NCI-H2107 (cell line): ENCODE results near the gene ENDOV.

Experiments
- DNase-seq: peaks from one replicate; lab custom pipeline; 2025; lab: John Stamatoyannopoulos, UW

ENDOV gene

GRCh38 chr17:80468242-80468641 lies 53.3 kb downstream of the ENDOV start:
- DNase-seq: no peak

GRCh38 chr17:80468781-80469493 lies 54.0 kb downstream of the ENDOV start:
- DNase-seq: no peak

- no peak for DNase-seq
Measured at GRCh38 chr17:80469667-80470066, 54.7 kb downstream of the ENDOV start.

DNA sequence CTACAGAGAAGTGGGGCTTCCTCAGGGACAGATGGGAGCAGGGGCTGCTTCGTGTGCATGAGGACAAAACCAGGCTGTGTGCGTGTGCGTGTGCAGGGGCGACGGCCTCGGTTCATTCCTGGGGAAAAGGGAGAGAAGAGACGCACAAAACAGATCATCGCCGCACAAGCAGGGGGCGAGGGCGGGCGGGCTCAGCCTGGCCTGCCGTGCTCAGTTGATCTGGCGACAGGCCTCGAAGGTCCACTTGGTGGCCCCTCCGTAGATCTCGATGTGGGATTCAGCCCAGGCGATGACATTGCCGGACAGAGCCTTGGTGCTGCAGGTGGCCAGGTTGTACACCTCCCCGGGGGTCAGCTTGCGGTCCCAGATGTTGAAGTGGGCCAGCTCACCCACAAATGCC lies 55.6 kb downstream of the ENDOV start:
- DNase-seq: no peak

DNA sequence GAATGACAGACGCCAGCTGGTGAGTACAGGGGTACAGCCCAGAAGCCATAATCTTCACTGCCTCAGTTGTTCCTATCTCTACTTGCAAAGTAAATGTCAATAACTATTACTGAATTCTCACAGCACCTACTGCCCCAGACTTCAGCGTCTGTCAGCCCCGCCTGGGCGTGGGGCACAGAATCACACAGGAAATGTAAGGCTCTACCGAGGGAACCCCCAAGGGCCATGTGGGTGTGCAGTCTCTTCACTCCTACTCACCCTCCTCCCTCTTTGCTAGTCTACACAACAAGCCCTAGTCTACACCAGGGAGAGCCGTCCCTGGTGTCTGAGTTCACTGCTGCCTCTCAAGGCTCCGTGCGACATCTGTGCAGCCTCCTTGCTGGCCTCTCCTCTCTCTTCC lies 57.0 kb downstream of the ENDOV start:
- DNase-seq: no peak

- DNase-seq: no peak
Measured at GRCh38 chr17:80472996-80473395, 58.0 kb downstream of the ENDOV start.

GRCh38 chr17:80473701-80474100 lies 58.7 kb downstream of the ENDOV start:
- no peak for DNase-seq

DNA sequence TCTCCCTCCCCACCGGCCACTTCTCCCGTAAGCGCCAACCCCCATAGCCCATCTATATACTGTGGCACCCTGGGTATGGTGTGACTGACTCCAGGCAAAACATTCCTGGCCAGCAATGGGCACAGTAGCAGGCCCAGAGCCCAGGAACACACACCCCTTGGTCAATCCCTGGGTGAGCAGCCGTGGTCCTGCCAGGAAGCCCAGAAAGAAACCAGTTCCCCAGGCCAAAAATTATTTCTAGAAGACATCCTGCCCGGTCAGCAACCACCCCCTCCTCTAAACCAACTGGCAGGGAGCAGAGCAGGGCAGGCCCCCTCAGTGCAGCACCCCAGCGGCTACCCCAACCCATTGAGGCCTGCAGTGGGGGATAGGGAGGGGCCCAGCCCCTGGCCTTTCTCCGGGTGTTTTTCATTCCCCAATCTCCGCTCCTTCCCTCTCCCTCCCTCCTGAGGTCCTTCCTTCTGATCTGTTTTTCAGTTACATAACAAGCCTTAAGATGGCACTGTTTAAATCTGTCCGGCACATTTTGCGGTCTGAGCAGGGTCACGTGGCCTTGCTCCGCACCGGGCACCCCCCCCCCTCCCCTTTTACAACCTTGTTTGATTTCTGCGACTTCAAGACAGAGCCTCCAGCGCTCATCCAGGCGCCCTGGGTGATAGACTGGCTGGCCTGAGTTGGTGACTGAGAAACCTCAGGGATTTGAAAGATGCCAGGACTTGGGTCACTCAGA lies 59.4 kb downstream of the ENDOV start:
- DNase-seq: no peak

DNA sequence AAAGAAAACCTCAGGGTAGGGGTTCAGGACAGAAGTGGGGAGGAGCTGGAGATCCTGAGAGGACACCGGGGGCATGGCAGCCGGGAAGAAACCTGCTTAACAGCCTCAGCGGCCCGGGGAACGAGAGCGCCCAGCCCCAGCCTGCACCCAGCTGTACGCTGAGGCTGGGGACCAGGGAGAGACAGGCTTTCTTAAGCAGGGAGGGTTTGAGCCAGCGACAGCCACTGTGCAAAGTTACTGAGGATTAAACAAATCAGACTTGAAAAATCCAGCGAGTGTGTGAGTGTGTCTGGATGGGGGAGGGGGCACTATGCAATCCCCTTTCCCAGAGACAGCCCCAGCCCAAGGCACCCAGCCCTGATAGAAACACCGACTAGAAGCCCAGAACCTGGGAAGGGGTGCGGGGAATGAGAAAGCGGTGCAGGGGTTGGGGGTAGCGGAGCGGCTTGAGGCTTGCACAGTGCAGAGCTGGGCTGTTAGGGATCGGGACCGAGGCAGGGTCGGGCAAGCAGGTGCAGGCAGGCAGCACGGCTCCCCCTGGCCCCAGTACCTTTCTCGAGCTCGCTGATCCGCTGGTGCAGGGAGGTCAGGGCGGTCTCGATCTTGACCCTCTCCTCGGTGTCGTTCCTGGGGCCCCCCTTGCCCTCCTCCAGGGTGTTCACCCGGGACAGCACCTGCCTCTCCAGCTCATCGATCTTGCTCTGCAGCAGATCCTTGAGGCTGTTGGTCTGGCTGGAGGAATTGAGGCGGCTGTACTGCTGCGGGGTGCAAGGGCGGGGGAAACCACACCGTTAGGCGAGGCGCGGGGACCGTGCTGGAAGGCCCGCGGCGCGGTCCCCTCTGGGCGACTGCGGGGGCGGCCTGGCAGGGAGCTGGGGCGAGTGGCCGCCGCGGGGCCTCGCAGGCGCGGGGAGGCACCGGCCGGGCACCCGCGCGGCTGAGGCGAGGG lies 60.3 kb downstream of the ENDOV start:
- no peak for DNase-seq

DNA sequence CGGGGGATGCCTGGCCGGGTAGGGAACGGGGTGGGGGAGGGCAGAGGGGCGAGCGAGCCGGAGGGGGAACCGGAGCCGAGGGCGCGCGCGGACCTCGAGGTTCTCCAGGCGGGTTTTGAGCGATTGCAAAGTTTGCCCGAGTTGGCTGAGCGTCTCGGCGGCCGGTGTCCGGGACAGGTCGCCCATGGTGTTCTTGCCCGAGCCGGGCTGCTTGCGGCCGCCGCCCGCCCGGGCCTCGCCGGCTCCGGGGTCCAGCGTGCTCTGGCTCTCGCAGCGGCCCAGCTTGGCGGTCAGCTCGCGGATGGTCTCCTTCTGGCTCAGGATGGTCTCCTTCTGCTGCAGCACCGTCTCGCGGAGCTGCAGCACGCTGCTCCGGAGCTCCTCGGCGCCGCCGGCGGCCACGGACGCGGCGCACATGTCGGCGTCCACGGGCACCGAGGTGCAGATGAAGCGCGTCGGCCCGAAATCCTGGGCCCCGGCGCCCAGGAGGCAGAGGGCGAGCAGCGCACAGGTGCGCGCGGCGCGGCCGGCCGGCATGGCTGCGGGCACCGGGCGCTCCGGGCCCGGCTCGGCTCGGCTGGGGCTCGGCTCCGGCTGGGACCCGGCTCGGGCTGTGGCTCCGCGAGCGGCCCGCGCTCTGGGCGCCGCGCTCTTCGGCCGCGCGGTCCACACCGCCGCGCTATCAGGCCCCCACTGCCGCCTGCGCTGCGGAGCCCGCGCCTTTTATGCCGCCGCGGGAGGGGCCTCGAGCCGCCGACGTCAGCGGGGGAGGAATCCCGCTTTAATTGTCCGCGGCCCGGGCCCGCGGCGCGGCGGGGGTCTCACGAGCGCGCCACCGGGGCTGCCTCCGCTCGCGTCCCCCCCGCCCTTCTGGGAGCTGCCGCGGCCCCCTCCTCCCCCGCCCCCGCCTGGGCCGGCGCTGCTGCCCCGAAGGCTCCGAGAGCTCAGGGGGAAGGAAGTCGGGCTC lies 61.2 kb downstream of the ENDOV start, which contains the start of gene NPTX1:
NPTX1 (minus strand) TSS at position 698 of the 967 bp plus-strand sequence; CDS start at position 537, 161 bp downstream.
- DNase-seq: no peak

DNA sequence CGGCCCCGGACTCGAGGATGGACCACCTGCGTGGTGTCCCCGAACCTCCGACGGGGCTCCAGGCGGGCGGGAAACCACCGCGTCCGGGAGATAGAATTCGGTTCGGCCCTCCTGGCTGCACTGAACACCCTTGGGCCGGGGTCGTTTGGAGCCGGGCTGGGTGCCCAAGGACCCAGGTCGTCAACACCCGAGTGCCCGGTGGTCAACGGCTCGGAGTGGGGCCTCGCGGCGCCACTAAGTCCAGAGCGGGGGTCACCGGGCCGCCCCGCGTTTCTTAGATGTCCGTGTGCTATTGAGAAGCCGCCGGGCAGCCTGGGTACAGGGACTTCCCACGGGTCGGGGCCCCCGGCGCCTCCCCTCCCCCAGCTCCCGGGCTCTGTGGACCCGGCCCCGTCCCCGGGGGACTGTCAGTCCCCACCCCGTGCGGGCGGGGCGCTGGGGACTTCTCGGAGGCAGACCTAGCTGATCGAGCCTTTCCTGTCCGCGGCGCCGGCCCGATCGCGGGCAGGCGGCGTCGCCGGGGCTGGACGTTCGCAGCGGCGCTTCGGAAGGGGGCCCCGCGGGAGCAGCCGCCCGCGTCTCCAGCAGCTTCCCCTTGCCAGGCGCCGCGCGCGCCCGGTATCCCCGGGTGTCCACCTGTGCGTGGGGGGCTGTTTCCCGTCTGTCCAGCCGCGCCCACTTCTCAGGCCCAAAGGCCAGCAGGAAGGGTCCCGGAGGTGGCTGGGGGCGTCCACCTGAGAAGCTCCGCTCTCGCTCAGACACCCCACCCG lies 62.1 kb downstream of the ENDOV start:
- DNase-seq: no peak

- DNase-seq: no peak
Measured at GRCh38 chr17:80477647-80478478, 62.9 kb downstream of the ENDOV start.

DNA sequence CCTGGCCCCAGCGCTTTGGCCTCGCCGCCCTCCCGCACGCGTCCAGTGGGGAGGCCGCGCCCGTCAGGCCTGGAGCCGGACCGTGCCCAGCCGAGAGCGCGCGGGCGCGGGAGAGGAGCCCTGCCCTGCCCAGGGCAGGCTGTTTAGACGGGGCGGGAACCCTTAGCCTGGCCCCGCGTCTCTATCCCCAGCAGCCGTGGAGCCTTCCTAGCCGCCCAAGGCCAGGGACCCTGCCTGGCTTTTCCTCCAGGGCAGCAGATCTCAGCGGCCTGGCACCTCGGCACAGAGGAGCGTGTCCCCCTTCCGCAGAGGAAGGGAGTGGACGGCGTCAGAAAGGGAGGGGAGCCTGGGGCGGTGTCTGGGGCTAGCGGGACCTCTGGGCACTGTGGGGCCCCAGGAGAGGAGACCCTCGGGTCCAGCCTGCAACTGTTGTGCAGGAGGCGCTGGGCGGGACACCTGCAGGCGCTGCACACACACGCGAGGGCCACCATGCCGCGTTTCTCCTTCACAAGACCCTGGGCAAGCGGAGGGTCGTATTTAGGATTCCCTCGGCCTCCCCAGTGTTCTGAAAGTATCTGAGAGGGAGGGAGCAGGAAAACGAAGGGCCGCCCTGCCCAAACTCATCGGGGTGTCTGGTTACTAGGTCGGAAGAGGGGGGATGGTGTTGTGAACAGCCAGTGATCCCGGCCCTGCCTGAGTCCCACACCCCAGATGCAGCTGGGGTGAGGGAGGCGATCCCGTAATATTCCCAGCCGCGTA lies 63.7 kb downstream of the ENDOV start:
- no peak for DNase-seq

GRCh38 chr17:80479246-80479566 lies 64.2 kb downstream of the ENDOV start:
- no peak for DNase-seq

DNA sequence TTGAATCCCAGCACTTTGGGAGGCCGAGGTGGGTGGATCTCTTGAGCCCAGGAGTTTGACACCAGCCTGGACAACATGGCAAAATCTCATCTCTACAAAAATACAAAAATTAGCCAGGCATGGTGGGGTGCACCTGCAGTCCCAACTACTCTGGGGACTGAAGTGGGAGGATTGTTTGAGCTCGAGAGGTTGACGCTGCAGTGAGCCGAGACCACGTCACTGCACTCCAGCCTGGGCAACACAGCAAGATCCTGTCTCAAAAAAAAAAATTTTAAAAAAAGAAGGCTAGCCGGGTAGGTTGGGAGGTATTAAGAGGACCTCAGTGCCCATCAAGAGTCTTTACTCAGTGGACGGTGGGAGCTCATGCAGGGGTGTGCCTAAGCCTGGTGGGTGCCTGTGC lies 65.3 kb downstream of the ENDOV start:
- no peak for DNase-seq

DNA sequence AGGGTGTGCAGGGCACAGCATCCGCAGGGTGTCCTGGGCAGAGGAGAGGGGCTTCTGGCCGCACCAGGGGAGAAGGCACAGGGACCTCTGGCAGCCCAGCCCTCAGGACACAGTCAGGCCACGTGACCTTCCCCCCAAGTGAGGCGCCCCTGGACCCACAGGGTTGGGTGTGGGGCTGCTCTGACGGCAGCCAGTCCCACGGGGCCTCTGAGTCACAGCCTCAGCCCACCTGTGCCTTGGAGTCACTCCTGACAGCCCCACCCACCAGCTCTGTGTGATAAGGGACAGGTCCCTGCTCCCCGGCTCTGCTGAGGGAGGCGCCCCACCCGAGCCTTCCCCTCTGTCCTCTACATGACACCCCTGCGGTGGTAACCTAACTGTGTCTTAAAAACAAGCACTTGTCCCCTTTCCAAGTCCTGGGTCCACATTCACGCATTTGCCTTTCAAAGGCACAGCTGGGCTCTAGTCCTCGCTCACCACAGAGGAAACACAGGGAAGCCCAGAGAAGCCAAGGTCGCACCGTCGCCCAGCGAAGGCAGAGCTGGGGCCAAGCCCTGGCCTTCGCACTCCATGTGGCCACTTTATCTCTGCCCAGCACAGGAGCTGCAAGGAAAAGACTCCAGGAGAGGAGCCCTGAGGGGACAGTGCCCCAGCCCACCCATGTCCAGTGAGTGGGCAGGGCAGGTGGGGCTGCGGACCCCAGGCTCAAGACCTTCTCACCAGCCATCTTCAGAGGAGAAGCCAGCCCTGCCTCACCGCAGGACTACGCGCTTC lies 66.5 kb downstream of the ENDOV start:
- no peak for DNase-seq

GRCh38 chr17:80482058-80482318 lies 67.0 kb downstream of the ENDOV start:
- DNase-seq: no peak

DNA sequence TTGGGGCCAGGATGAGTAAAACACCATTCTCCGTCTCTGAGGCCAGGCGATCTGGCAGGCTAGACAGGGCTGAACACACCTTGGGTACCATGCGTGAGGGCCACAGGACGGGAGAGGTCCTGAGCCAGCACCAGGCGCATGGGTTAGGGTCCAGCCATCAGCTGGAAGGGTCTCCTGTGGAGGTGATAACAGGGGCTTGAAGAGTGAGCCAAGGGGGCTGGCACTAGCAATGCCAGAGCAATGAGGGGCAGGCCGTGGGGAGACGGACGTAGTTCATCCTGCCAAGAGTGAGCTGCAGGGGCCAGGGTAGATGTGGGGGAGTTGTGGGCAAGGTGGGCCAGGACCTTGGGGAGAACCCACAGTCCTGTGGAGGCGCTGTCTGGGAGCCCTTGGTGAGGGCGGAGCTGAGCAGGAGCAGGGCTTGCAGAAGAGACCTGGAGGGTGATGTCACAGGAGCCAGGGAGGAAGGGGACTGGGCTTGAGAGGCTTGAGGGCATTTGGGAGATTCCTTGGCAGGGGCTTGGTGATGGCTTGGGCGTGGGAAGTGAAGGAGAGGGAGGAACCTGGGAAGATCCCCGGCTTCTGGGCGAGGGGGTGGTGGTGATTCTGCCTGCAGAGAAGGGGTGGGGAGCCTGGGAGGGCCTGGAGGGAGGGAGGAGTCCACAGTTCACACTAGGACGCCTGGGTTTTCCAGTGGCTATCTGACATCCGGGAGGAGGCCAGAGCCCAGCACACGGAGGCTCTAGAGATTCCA lies 67.8 kb downstream of the ENDOV start:
- DNase-seq: no peak
